ENCODE results near the gene CTNND2. TPM values are rescaled to one million over a fixed set of nuclear protein-coding genes. Genes with fewer than 3 reads are reported as not detected.
"Not testable (repeated sequence)": the region's sequence is repeated elsewhere in the genome, so short reads cannot be mapped to it uniquely, and the experiment has no call there.

The CTNND2 gene
- total RNA-seq, 1 donor from 2014 or later = not detected

- intact Hi-C loops (cut with micrococcal nuclease) = no loop called here
Measured at GRCh38 chr5:11130131-11130530, 774.1 kb downstream of the CTNND2 start.

DNA sequence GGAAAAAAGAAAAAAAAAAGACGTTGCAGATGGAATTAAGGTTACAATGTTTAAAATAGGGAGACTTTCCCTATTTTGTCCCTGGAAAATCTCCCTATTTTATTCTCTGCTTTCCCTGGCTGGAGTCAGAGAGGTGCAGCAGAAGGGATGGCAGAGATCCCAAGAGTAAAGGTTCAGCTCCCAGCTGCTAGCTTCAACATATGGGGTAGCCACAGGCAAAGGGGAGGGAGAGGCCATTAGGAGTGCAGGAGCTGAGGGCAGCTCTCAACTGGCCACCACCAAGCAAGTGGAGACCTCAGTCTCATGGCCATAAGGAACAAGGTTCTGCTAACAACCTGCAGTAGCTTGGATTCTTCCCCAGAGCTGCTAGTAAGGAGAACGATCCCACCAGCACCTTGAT, 776.2 kb downstream of the CTNND2 start:
- intact Hi-C loops (cut with micrococcal nuclease) = no loop called here

DNA sequence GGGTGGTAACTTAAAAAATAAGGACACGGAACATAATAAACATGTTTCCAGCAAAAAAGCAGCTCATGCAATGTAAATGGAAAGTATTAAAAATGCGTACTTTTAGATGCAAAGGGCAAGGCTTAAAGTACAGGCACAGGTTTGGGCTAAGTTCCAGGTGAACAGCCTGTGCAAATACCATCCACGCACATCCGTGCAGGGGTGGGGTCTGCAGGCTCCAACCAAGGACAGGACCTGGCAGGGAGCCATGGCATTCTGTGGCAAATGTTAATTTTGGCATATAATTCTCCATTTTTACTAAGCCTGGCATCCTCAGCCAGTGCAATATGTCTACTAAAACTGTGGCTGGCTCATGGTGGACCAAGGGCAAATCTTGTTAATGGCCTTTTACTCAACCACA, 777.4 kb downstream of the CTNND2 start:
- intact Hi-C loops (cut with micrococcal nuclease) = no loop called here

DNA sequence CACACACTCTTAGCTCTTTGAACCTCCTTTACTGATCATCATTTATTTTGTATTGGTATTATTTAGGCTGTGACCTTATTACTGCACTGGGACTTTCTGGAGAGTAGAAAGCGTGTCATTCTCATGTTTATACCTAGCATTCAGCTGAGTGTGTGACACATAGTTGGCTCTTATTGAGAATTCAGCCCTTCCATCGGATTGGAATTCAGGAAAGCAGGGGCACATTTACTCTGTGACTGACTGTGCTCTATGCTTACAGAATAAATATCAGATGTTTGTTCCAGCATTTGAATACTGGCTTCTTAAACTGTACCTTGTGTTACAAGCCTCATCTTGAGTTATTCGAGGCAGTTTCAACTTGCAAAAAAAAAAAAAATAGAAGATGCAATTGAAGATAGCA, 782.4 kb downstream of the CTNND2 start:
- intact Hi-C loops (cut with micrococcal nuclease) = no loop called here

GRCh38 chr5:11110128-11110527, 794.1 kb downstream of the CTNND2 start:
- intact Hi-C loops (cut with micrococcal nuclease) = no loop called here

DNA sequence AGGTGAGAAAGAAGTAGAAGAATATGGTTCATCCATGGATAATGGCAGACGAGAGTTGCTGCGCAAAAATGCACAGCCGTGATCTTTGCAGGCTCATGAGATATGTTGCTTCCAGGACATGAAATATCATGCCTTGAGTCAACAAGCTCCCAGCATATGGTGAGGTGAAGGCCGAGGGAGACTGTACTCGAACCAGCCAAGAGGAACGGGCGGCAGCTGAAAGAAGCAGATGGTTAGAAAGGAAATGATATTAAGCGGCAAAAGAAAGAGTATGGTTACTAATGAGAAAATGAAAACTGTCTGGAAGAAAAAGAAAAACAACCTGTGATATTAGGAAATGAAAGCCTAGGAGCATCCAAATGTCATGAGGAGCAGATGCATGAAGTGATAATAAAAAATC, 798.5 kb downstream of the CTNND2 start:
- intact Hi-C loops (cut with micrococcal nuclease) = no loop called here

- intact Hi-C loops (cut with micrococcal nuclease) = no loop called here
Measured at GRCh38 chr5:11104651-11105112, 799.6 kb downstream of the CTNND2 start.

DNA sequence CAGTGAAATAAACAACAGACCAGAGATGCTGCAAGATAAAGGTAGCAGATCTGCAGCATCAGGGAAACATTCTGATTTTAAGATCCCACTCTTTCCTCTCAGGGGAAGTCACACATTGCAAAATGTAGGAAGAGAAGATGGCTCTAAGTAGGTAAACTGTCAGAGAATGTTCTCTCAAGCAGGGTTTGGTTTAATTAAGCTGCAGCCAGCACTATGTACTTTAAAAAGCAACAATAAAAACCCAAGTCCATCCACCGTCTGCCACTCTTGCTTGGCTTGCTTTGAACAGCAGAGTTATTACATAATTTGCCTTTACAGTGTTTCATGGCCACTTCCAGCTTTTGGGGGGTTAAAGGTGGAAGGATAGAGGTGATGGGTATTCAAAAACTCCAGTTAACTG, 800.0 kb downstream of the CTNND2 start:
- intact Hi-C loops (cut with micrococcal nuclease) = no loop called here

DNA sequence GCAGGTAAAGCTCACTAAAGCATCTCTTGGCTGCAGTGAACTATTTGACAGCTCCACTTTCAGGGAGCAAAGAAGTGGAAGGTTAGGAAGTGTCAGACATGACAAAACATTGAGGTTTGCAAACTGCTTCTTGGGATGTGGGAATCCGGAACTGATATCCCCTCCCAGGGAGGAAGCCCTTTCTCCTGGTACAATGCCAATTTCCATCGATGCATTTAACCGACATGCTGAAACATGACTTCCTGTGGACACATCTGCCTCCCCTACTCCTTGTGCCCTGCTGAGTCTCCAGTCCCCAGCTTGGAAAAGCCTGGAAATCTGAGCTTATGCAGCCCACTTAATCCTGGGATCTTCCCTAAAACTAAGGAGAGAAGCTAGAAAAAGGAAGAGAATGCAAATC, 820.1 kb downstream of the CTNND2 start:
- intact Hi-C loops (cut with micrococcal nuclease) = no loop called here

DNA sequence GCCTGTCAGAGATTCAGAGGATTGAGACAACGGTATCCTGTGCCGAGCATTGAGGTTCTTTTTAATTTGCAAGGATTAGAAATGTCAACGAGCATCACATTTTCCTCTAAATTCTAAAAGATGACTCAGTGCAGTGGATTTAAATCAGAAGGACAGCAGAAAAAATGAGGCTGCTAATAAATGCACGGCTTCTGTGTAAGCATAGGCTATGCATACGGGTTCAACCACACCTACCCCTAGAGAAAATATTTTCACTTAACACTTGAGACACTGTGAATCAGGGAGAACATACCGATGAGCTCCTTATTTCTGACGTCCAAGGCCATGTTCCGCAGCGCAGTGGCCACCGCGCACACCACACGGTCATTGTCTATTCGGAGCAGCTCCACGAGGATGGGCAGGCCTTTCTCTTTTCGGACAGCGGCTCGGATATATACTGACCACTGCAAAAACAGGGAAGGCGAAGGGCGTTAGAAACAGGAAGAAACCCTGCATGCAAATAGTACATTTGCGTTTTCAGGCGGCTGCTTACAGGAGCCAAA, 821.8 kb downstream of the CTNND2 start:
- intact Hi-C loops (cut with micrococcal nuclease) = no loop called here

DNA sequence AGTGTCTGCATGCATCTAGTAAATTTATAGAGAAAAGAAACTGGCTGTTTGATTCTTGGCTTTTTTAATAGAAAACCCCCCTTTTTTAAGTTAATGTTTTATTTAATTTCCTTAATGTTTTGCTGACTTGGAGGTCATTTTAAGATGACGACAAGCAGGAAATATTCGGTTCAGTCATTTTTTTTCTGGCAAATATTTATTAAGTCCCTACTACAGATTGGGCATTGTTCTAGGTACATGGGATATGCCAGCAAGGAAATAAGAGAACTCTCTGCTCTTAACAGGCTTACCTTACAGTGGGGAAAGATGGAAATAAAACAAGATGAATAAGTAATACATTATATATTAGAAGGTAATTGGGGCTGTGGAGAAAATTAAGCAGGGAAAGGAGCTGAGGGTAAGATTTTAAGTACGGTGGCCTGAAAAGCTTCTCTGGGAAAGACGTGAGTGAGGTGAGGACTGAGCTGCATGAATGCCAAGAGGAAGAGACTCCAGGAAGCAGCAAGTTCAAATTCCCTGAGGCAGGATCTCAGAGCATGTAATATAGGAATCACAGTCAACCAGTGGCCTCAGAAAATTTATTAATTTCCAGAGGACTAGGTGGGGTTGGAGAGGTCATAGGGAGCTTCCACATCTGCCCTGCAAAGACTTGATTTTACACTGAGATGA, 827.2 kb downstream of the CTNND2 start:
- intact Hi-C loops (cut with micrococcal nuclease) = no loop called here

GRCh38 chr5:11075035-11075805, 829.0 kb downstream of the CTNND2 start:
- intact Hi-C loops (cut with micrococcal nuclease) = no loop called here

GRCh38 chr5:11072568-11072967, 831.7 kb downstream of the CTNND2 start:
- intact Hi-C loops (cut with micrococcal nuclease) = no loop called here

DNA sequence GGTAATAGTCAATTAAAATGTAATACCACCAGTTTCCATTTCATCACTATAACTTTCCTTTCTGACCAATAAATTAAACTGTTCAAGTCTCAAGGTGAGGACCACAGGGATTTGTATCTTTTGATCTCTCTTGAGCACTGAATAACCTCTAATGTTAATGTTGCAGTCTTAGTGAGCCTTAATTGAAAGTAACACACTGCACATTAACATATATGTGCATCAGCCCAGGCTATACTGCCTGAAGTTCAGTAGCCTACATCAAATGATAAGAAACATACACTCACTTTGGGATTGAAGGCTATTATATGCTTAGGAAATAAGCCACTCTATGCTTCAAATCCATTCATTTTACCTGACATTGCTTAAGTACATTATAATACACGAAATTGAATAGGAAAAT, 832.2 kb downstream of the CTNND2 start:
- intact Hi-C loops (cut with micrococcal nuclease) = no loop called here

DNA sequence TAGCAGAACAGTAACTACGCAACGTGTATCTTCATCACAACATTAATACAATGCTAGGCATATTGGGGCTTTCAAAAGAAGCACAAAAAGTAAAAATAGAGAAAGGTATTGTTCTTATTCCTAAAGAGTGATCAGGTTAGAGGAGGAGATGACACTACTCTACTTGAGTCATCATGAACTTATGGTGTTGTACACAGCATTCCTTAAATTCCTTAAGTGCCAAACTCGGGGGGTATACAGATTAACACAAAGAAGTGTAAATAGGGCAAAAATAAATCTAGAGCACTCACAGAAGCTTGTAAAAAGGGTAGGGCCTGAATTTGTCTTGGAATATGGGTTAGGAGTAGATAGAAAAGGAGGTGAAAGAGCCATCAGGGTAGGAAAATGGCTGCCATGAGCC, 835.2 kb downstream of the CTNND2 start:
- intact Hi-C loops (cut with micrococcal nuclease) = no loop called here

DNA sequence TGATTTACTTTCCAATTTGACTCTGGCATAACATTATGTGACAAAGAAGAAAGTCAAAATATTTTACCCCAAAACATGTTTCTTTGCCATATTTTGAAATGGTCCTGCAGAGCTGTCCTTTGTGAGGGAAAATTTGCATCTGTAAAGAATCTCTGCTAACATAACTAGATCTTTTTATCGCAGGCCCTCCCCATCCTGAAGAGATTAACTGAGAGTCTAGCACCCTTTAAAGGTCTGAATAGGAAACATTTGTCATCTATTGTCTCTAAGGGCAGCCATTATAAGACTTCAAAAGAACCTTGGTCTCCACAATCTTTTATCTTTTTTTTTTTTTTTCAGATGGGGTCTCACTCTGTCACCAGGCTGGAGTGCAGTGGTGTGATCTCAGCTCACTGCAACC, 838.5 kb downstream of the CTNND2 start:
- intact Hi-C loops (cut with micrococcal nuclease) = not testable (repeated sequence)

DNA sequence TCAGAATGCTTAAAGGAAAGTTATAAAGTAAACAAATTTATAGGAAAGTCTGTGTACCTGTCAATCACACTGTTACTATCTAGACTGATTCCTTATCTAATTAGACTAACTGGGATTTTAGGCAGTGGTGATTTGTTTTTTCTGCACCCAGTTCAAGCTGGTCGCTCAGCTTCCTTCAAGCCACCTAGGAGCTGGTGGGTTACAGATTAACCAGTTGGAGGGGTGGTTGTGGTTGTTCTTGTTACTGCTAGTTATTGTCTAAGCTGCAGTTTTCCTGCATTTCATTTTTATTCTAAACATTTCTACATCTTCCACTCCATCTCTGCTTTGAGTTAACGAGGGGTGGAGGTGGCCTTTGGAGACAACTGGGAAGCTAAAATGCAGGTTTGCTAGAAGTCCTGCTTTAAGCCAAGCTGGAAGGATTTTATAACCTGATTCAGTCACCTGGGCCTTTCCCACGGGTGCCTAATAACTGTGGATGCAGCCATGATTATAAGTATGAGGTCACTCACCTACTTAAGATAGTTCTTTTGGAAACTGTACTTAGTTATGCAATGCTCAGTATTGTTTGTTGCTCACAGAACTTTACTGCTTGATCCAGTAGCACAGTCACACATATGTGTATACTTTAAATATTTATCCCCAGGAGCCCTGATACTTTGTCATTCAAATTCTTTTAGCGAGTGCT, 839.3 kb downstream of the CTNND2 start:
- intact Hi-C loops (cut with micrococcal nuclease) = no loop called here

DNA sequence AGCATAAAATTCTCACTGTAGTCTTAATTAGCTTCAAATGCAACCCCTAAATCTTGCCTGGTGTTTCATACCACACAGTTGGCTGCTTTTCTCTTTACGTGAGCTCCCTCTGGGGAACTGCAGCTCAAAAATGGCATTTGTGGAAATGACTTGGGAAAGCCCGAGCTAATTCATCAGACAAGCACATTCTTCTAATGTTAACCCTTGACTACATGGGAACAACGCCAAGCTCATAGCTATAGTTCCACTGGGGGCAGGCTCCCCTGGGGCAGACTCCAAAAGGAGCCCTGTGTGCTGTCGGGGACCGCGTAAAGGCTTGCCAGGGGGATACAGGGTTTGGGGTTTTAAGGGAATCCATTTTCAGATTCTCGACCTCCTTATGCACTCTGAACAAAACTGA, 841.8 kb downstream of the CTNND2 start:
- intact Hi-C loops (cut with micrococcal nuclease) = no loop called here

DNA sequence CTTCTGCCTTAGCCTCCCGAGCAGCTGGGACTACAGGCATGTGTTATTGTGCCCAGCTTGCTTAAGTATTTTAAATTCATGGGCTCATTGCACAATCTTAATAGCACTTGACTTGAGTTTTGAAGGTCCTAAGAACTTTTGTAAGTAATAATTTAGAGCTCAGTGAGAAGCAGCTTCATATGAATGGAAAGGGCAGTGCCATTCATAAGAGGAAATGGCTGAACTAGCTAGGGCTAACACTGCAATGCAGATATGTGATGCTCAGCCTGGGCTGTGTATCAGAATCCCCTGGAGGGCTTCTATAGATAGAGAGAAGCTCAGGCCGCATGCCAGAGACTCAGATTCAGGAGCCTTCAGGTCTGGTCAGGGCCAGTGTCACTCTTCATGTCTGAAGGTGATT, 847.7 kb downstream of the CTNND2 start:
- intact Hi-C loops (cut with micrococcal nuclease) = no loop called here

GRCh38 chr5:11054014-11054413, 850.2 kb downstream of the CTNND2 start:
- intact Hi-C loops (cut with micrococcal nuclease) = no loop called here

DNA sequence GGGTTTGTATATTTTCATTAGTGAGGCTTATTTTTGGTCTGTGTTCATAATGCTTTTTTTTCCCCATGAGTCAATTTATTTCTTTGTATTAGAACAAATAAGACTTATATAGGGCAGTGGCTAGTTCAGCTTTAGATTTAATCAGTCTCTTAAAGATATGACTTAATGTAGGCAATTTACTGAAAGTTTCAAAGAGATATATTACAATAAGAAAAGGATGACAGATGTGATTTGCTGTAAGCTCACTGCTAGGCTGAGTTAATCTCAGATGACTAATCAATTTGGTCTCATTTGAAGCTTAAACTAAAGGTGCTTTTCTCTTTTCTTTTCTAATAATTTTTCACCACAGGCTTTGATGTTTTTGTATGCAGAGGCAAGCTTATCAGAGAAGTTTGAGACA, 851.4 kb downstream of the CTNND2 start:
- intact Hi-C loops (cut with micrococcal nuclease) = no loop called here

All from T-helper 1 cell treated with Interleukin-12 subunit alpha and Interleukin-12 subunit beta and Interleukin-4 antibody, amounts not matched to agents 30 ng/mL and 1 ng/mL, for 36 hours (primary cell).